Testis (tissue), 3 donors: Measurements from ENCODE around the gene RDH12. TPM values are rescaled to one million over a fixed set of nuclear protein-coding genes. Genes with fewer than 3 reads are reported as not detected.

Experiments
- DNase-seq: peaks from one replicate; pipeline ENCODE4 v3.0.0-alpha.2; 2019
- H3K27ac ChIP-seq, 2 donors: fragments of 200-600 bp; sonication (generic); one replicate each; pipeline ENCODE4 v1.5.1; 2019
- H3K27me3 ChIP-seq: fragments of 200-600 bp; sonication (generic); one replicate; pipeline ENCODE4 v1.5.1; 2019
- H3K36me3 ChIP-seq: fragments of 200-600 bp; sonication (generic); one replicate; pipeline ENCODE4 v1.5.1; 2017; ENCODE audit warnings: low read depth; ENCODE audit errors: missing control alignments
- H3K4me1 ChIP-seq: fragments of 200-600 bp; sonication (generic); one replicate; pipeline ENCODE4 v1.5.1; 2019
- H3K4me3 ChIP-seq, 2 donors: fragments of 200-600 bp; sonication (generic); one replicate each; pipeline ENCODE4 v1.5.1; 2017 to 2019
- H3K9me3 ChIP-seq: fragments of 200-600 bp; sonication (generic); one replicate; pipeline ENCODE4 v1.5.1; 2017
- CTCF ChIP-seq, 3 experiments: fragments of 450-650 bp in 2 of 3; fragments of 200-600 bp in 1 of 3; sonication (generic) in 1 of 3; IDR thresholded peaks; one replicate each; pipeline ENCODE4 v1.5.1; 2016 to 2019; ENCODE audit warnings: antibody characterized with exemption in 3 of 3, mild to moderate bottlenecking in 2 of 3, moderate library complexity in 1 of 3
- POLR2A ChIP-seq: fragments of 450-650 bp; IDR thresholded peaks from one replicate; pipeline ENCODE4 v1.6.1; 2017; ENCODE audit warnings: antibody characterized with exemption, mild to moderate bottlenecking, moderate library complexity
- WGBS, 2 donors: methylation state at CpG; one replicate each; pipeline ENCODE4 v1.1.5; 2018; 5-methylcytosine and 5-hydroxymethylcytosine counted together
- intact Hi-C: fragments of 100-400 bp; cut with DNase I; formaldehyde crosslinking; loops from one replicate; pipeline ENCODE4 v1.15.1; 2023; ENCODE audit warnings: low total_unique reads
- polyA plus RNA-seq: library from polyadenylated mRNA; stranded (reverse); fragments of 350-450 nt; fragmentation: Illumina TruSeq; extraction: RNeasy Lipid Tissue Mini Kit (QIAGEN cat#74804); gene quantifications from one replicate; pipeline ENCODE4 v1.2.3, GENCODE V29; 2014; ENCODE audit warnings: low read depth, low replicate concordance; ENCODE audit not compliant: insufficient read depth
- total RNA-seq, 2 donors: library from RNA; depleted of rRNA; stranded (reverse); fragments of >200 nt; gene quantifications; one replicate each; pipeline ENCODE4 v1.2.3, GENCODE V29; 2016

The RDH12 gene
- total and polyA plus RNA-seq, 3 donors from 2014 or later = 0.37 to 0.63 (median 0.40) TPM

GRCh38 chr14:67736771-67737170 lies 35.1 kb downstream of the RDH12 start:
- H3K27me3 ChIP-seq = no peaks in the 10 kb centered on the region
- intact Hi-C loops = no loop called here

GRCh38 chr14:67738740-67739504 lies 37.2 kb downstream of the RDH12 start:
- intact Hi-C loops = no loop called here
- Histone ChIP-seq H3K27ac (no peak overlapping the region), H3K36me3 (no peaks in the 10 kb centered on the region), H3K4me1 (no peaks in the 10 kb centered on the region), H3K4me3 (no peak overlapping the region), H3K27me3 (no peaks in the 10 kb centered on the region), H3K9me3 (no peaks in the 10 kb centered on the region)
- TF ChIP-seq POLR2A (no peak), CTCF (IDR thresholded peaks at IDR 0.05) (no peak)
- 68 to 69% methylated on average over 12 of the region's 12 CpGs for WGBS, 2 donors
- DNase-seq = no peak

More at GRCh38 chr14:67736771-67737170, 35.1 kb downstream of the RDH12 start:
- no peaks in the 10 kb centered on the region for H3K36me3 ChIP-seq
- TF ChIP-seq CTCF (IDR thresholded peaks at IDR 0.05) = no peak
- 63 to 70% methylated on average over 4 of the region's 4 CpGs for WGBS, 2 donors
- H3K27ac ChIP-seq = no peak overlapping the region
- H3K4me1 ChIP-seq = no peaks in the 10 kb centered on the region
- DNase-seq = no peak
- no peak overlapping the region for H3K4me3 ChIP-seq
- H3K9me3 ChIP-seq = no peaks in the 10 kb centered on the region

GRCh38 chr14:67744046-67744445 lies 42.4 kb downstream of the RDH12 start:
- no peaks in the 10 kb centered on the region for H3K27me3 ChIP-seq
- intact Hi-C loops = no loop called here
- no peaks in the 10 kb centered on the region for H3K4me1 ChIP-seq
- no peaks in the 10 kb centered on the region for H3K36me3 ChIP-seq
- WGBS, 2 donors = 39 to 45% methylated on average over 2 of the region's 2 CpGs
- H3K9me3 ChIP-seq = no peaks in the 10 kb centered on the region
- no peak overlapping the region for H3K4me3 ChIP-seq
- DNase-seq = no peak
- no peak for TF ChIP-seq POLR2A
- TF ChIP-seq CTCF (IDR thresholded peaks at IDR 0.05) = no peak
- no peak overlapping the region for H3K27ac ChIP-seq

- H3K9me3 ChIP-seq = no peaks in the 10 kb centered on the region
- no peak for TF ChIP-seq CTCF (IDR thresholded peaks at IDR 0.05)
- TF ChIP-seq POLR2A = no peak
- H3K27ac ChIP-seq = no peak overlapping the region
- no peaks in the 10 kb centered on the region for H3K27me3 ChIP-seq
- WGBS, 2 donors = 97 to 100% methylated on average over 1 of the region's 1 CpG
- no peak for DNase-seq
- intact Hi-C loops = no loop called here
- no peaks in the 10 kb centered on the region for H3K36me3 ChIP-seq
- no peak overlapping the region for H3K4me3 ChIP-seq
- no peaks in the 10 kb centered on the region for H3K4me1 ChIP-seq
These were observed 45.2 kb downstream of the RDH12 start for GRCh38 chr14:67746927-67747326.

DNA sequence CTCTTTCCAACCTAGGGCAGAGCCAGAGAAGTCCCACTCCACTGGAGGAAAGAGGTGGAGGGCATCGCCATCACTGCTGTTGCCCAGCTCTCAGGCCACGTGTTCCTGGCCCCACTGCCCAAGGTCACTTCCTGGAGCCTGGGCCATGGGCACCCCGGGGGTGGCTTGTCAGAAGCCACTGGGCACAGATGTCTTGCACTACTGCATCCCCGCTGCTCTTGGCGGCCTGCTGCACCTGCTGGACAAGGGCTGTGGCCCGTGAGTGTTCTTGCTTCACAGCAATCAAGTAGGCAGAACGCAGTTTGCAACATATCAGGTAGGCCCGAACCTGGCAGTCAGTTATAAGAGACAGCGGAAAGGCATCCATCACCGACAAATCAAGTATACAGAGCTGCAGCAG lies 46.6 kb downstream of the RDH12 start:
- no peak for DNase-seq
- Histone ChIP-seq H3K4me3 (no peak overlapping the region), H3K36me3 (no peaks in the 10 kb centered on the region), H3K9me3 (no peaks in the 10 kb centered on the region), H3K27me3 (no peaks in the 10 kb centered on the region), H3K4me1 (no peaks in the 10 kb centered on the region), H3K27ac (no peak overlapping the region)
- intact Hi-C loops = no loop called here
- no peak for TF ChIP-seq POLR2A
- no peak for TF ChIP-seq CTCF (IDR thresholded peaks at IDR 0.05)
- 87 to 93% methylated on average over 3 to 10 of the region's 10 CpGs for WGBS, 2 donors
